GM19395 (cell line): ENCODE results near the gene SORCS2.
"Not testable (repeated sequence)": the region's sequence is repeated elsewhere in the genome, so short reads cannot be mapped to it uniquely, and the experiment has no call there.

ENCODE experiments used
- ATAC-seq: cut with Tn5 transposase; IDR thresholded peaks from one replicate; pipeline ENCODE4 v1.9.1; 2021; ENCODE audit warnings: mild to moderate bottlenecking, moderate library complexity; ENCODE audit not compliant: unreplicated experiment

The SORCS2 gene

DNA sequence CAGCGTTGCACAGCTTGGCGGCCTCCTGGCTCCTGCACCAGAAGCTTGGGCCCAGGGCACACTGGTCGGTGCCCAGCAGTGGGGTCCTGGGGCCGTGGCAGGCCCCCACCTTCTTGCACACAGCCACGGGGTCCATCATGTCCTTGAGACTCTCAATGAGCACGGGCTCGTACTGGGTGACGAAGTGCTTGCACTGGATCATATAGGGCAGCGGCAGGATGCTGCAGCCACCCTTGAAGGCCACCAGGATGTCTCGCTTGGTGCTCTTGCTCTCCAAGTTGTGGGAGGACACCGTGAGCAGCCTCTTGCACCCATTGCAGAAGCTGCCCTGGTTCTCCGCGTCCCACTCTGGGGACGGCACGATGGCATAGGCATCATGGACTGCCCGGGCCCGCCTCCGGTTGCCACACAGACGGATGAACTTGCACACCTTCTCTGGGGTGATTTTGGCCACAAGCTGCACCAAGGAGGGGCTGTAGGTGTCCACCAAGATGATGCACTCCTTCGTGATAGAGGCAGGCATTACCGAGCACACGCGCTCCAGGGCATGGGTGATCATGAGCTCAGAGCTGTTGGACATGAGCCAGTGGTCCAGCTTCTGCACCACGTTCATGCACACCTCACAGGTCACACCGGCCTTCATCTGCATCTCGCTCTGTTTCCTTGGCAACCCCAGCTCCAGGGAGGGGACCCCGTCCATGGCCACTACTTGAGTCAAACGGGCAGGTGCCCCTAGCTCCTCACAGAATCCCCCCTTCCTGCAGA lies 241.2 kb downstream of the SORCS2 start:
- no peak for ATAC-seq

DNA sequence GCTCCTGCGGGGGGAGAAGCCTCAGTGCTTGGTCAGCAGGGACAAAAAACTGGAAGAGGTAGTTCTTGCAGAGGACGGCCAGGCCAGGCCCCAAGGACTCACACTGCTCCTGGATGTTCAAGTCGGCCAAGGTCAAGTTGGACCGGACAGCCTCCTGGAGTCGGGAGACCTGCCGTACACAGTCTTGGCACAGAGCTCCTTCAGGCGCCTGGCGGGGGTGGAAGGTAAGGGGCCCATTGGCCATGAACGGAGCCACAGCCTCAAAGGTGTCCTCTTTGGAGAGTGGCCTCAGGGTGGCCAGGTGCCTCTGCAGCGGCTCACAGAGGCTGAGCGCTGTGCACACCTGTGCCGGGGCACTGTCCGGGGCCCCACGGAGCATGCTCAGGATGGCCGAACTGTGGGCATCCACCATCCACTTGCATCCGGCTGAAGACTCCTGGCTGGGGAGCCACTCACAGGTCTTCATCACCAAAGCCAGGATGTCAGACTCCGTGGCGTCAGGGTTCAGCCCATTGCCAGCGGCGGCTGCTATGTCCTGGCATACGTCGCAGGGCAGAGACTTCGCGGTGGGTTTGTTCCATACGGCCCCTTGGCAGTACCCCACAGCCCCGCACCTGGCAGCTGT lies 241.9 kb downstream of the SORCS2 start:
- ATAC-seq: no peak

DNA sequence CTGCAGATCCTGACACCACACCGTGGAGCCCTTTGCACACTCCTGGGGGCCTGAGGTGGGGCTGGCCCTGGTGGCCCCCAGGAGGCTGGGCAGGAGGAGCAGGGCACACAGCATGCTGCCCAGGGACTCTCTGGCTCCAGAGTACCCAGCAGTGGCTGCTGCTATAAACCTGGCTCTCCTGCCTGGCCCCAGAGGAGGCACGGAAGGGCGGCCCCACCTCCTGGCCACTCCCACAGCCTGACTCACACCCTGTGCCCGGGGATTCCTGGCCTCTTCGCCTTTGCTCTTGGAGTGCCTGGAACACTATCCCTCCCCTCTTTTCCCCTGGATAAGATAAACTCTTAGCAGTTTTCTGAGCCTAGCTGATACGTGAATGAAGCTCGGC lies 242.4 kb downstream of the SORCS2 start, which contains the start of gene PSAPL1:
Gene PSAPL1, minus strand, starts transcription at position 165 of the 385 bp plus-strand sequence. Its CDS starts 51 bp downstream, at position 114.
- no peak for ATAC-seq

DNA sequence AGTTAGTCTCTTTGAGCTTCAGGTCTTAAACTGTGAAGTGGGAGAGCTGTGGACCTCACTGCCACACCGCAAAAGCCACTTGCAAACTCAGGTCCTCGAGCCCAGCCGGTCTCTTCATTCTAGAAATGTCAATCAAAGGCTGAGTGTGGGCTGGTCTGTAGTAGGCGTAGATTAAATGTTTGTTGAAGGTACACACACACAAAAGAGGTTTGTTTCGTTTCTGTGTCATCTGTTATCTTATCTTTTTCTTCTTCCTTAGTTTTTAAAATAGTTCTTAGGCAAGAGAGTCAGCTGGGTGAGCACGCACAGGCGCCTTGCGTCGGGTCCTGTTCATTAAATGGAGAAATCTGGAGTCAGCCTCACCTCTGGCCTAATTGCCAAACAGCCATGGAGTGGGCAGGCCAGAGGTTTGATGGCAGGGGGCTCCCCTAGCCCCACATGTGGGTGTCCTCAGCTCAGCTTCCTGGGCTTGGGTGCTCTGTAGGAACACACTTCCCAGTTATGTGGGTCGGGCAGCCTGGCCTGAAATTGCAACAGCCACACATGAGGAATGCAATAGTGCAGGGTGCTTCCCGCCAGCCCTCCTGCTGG lies 243.2 kb downstream of the SORCS2 start:
- no peak for ATAC-seq

DNA sequence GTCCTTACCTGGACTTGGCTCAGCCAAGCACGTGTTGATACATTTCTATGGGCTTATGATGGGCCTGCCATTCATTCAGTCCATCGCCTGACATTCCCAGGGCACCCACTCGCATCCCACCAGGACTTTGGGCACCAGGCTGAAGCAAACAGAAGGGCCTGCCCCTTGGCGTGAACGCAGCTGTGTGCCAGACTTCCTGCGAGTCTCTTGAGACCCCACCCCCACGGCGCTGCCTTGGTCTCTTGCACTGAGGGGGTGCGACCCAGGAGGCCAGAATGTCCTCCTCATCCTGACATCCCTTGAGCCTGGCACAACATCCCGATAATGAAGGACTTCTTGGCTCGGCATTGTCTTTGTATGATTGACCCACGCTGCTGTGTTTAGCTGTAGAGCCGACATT lies 243.9 kb downstream of the SORCS2 start:
- no peak for ATAC-seq

DNA sequence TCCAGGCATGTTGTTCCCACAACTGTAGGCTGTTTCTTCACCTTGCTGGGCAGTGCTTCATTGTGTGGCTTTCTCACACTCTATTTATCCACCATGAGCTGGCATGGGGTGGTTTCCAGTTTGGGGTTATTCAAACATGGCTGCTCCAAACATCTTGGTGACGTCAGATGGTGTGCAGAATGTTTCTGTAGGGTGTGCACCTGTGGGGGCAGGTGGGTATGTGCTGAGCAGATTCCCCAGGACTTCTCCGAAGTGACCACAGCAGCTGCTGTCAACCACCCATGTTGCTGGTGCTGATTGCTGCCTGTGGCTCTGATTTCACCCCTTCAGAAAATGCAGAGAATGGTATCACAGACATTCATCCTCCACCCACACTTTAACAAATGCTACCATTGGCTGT lies 247.4 kb downstream of the SORCS2 start:
- ATAC-seq: no peak

DNA sequence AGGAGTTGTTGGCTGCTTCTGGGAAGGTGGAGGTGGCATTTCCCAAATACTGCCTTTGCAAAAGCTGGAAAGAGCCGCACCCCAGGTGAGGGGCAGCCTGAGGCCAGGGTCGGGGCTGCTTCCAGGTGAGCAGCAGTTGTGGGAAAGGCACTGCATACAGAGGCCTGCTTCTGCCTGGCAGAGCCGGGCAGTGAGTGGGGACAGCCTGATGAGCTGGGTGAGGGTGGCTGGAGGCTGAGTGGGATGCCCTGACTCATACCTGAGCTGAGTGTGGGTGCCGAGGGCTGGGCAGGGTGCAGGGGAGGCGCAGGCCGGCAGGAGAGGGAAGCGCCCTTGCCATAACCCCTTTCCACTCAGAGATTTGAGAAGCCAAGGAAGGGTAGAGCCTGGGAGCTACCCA lies 248.9 kb downstream of the SORCS2 start:
- ATAC-seq: no peak

DNA sequence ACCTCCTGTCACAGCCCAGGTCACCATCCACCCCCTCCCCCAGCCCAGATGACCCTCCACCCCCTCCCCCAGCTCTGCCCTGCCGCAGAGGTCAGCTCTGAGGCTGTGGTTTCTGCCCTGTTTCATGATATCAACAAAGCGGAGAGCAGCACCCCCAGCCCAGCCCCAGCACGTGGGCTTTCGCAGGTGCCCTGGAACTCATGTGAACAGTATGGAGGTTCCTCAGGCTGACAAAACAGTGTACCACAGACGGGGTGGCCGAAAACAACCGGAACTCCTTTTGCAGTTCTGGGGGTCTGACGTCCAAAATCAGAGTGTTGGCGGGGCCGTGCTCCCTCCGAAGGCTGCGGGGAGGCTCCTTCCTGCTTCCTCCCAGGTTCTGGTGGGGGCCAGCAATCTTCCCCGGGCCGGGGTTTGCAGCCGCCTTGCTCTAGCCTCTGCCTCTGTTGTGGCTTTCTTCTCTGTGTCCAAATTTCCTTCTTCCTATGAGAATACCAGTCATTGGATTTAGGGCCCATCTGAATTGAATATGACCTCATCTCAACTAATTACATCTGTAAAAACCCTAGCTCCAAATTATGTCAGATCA lies 250.3 kb downstream of the SORCS2 start:
- no peak for ATAC-seq

DNA sequence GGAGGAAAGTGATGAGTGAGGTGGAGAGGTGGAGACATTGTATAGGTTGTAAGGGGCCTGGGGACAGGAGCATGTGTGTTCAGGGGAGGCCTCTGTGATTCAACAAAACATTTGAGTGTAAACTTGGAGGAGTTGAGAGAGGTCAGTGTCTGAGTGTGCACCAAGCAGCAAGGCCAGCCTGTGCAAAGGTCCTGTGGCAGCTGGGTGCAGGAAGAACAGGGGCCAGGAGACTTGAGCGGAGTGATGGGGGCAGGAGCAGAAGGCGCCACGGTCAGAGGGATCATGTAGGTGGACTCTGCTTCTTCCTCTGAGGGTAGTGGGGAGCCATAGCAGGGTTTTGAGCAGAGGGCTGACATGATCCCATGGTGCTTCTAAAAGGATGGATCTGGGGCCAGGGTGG lies 252.0 kb downstream of the SORCS2 start:
- no peak for ATAC-seq

DNA sequence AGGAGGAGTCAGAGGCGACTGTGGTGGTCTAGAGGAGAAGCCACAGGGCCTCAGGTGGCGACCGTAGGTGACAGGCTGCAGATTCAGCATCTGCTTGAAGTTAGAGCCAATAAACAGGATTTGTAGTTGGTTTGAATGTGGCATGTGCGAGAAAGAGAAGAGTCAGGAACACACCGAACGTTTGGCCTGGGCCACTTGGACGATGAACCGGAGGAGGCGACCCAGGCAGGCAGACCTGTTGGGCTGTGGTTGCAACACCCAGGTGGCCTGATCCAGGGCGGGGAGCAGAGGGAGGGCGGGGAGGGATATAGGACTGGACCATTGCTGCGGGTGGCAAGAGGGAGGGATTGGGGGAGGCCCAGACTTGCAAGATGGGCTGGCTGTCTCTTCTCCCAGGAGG lies 252.4 kb downstream of the SORCS2 start:
- no peak for ATAC-seq

DNA sequence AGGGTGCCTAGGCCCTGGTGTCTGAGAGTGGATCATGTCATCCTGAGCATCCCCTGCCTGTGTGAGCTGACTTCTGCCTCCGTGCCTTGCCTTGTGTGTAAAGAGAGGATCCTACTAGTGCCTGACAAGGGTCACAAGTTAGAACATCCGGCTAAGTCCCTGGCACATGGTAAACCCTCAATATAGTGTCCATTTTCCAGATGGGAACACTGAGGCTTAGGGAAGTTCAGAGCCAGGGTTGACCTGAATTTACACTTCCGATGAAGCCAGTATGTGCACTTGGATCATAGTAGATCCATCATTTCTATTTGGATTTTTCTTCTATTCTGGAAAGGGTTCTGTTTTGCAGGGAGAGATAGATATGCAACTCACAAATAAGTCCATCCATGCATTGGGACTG lies 254.9 kb downstream of the SORCS2 start:
- no peak for ATAC-seq

DNA sequence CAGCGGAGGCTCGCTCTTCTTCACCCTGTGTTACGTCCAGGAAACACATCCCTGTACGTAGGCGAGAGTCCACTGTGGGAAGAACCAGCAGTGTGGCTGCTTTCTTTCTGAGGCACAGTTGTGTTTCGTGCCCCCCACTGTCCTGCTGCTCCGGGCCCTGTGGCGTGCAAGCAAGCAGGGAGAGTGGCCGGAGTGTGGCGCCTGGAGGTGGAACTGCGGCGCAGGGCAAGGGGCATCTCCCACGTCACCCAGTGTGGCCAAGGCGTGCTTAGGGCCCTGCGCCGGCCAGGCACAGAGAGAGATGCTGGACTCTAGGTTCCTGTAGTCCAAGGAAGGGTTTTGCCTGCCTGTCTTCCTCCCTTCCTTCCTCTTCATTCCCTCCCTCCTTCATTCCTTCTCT lies 255.7 kb downstream of the SORCS2 start:
- ATAC-seq: no peak

DNA sequence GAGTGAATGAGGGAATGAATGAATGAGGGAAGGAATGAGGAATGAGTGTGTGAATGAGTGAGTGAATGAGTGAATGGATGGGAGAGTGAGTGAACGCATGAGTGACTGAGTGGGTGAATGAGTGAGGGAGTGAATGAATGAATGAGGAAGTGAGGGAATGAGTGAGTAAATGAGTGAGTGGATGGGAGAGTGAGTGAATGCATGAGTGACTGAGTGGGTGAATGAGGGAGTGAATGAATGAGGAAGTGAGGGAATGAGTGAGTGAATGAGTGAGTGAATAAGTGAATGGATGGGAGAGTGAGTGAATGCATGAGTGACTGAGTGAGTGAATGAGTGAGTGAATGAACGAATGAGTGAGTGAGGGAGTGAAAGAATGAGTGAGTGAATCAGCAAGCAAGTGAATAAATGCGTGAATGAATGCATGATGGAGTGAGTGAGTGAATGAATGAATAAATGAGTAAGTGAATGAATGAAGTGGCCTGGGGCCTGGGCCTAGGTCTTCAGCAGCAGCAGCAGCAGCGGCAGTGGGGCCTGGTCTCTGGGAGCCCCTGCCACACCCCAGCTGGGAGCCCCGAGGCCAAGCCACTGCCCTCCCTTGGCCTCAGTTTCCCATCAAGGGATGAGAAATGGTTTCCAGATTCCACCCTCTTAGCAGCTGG lies 258.6 kb downstream of the SORCS2 start:
- ATAC-seq: no peak

DNA sequence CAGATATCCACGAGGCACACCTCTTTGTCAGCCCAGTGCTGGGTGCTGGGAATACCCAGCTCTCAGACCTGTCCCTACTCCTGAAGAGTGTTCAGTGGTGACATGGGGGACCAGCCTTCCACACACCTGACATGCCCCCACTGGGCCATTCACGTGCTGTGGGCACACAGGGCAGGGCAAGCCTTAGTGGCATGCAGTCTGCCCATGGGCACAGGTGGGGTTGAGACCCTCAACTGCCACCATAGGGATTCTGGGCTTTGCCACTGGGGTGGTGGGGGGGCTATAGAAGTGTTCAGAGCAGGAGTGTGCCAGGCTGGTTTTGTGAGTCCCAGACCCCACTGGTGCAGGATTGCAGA lies 259.1 kb downstream of the SORCS2 start:
- no peak for ATAC-seq

DNA sequence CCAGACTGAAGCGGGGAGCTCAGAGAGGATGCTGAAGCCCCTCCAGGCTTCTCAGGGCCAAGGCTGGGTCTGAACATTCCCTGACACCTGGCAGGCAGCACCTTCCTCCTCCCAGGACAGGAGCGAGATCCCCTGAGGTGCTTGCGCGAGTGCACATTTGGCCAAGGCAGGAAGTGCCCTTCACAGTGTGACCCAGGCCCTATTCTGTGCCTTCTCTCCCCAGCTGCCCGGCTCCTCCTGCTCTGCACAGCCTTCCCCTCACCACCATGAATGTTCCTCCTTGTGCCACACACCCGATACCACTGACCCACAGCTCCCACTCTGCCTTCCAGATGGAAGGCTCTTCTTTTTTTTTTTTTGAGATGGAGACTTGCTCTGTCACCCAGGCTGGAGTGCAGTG lies 259.5 kb downstream of the SORCS2 start:
- no peak for ATAC-seq

DNA sequence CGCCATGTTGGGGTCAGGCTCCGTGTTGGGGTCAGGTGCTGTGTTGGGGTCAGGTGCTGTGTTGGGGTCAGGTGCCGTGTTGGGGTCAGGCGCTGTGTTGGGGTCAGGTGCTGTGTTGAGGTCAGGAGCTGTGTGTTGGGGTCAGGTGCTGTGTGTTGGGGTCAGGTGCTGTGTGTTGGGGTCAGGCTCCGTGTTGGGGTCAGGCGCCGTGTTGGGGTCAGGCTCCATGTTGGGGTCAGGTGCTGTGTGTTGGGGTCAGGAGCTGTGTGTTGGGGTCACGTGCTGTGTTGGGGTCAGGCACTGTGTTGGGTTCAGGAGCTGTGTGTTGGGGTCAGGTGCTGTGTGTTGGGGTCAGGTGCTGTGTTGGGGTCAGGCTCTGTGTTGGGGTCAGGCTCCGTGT lies 260.5 kb downstream of the SORCS2 start:
- ATAC-seq: not testable (repeated sequence)

DNA sequence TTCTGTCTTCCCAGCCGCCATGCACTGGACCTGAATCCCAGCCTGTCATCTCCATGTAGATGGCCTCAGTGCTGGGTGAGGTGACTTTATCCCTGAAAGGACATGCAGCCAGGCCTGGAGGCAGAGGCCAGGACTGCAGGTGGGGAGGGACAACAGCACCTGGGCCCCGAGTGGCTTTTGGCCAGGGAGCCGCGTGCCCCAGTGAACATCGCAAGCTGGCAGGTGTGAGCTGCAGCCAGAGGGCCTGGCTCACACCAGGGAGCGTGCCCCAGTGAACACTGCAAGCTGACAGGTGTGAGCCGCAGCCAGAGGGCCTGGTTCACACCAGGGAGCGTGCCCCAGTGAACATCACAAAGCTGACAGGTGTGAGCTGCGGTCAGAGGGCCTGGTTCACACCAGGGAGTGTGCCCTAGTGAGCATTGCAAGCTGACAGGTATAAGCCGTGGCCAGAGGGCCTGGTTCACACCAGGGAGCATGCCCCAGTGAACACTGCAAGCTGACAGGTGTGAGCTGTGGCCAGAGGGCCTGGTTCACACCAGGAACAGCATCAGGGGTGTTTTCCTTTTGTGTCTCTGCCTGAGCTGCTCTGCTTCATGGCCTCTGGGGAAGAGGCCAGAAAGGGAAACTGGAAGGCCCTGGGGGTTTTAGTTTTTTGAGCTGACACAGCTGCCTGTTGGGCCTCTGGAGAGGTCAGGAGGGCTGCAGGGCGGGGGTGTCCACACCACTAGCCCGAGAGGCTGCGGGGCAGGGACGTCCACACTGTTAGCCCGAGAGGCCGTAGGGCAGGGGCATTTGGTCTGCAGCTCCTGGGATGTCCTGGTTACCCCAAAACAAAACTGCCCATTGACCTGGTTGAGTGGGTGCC lies 265.1 kb downstream of the SORCS2 start:
- no peak for ATAC-seq

DNA sequence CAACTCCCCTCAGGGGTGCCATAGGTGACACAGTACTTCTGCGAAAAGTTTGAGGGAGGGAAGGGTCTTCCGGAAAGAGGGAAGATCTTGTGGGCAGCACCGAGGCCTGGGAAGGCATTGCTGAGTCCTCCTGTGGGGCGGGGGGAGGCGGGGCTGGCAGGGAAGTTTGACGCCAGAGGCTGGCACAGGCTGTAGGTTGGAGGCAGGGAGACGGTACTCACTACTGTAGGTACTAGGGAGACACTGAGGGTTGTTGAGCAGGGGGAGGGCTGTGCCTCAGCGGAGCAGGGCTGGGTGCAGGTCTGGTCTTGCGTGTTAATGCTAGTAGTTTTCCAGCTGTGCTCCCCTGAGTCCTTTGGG lies 265.7 kb downstream of the SORCS2 start:
- ATAC-seq: no peak

DNA sequence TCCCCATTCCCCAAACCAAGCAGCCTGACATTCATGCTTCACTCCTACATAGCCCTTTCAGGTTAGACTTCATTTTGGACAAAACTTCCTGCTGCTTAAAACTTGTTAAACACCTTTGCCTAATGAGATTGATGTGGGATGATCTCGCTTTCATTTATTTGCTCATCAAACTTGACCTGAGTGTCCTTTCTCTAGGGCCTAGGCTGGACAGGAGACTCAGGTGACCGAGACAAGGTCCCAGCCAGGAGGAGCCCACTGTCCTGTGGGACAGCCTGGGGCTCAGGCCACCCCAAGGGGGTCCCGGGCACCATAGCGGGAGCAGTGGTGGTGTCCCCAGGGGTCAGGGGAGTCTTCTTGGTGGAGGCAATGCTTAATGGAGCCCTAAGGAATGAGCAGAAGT lies 266.1 kb downstream of the SORCS2 start:
- ATAC-seq: no peak

DNA sequence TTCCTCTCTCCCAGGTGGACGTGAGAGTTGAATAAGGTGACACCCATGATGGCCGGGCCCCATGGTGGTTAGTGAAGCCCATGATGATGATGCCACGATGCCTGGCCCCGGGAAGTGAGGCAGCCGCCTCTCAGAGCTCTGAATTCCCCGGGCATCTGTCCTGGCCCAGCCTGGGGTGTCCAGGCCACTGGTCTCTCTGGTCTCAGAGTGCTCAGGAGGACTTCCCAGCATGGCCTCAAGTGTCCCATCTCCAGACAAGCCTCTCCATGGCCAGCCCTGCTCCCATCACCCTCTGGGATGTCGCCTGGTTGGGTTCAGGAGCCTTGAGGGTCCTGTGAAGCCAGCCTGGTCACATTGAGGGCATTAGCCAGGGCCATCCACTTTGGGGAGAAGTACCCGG lies 267.1 kb downstream of the SORCS2 start:
- no peak for ATAC-seq

DNA sequence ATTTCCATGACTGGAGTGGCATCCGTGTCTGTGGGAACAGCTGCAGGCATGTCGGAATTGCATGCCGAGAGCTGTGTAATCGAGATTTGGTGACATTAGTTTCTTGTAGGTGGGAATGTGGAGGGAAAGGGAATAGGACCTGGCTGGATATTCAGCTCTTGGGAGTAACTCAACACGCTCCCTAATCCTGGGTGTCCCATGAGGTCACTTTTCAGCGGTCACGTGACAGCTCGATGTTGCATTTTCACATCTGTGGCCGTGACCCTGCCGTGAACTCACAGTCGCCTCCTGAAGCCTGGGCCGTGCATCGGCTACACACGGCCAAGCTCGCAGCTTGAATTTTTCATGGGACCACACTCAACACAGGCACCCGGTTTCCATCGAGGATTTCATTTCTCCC lies 268.2 kb downstream of the SORCS2 start:
- ATAC-seq: no peak
